ENCODE measurements around the gene SNX33.

DNA sequence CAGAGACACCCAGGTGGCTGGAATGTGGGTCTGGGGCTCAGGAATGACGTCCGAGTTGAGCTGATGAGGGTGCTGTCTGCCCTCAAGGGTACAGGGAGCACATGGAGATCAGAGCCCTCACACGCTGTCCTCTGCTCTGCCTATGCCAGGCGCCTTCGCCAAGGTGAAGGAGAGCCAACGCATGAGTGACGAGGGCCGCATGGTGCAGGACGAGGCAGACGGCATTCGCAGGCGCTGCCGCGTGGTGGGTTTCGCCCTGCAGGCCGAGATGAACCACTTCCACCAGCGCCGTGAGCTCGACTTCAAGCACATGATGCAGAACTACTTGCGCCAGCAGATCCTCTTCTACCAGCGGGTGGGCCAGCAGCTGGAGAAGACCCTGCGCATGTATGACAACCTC lies 9.1 kb downstream of the SNX33 start:
- no peak for TF ChIP-seq CTCF (IDR thresholded peaks at IDR 0.05; ENCODE audit: poor library complexity)
- no peak for TF ChIP-seq EZH2phosphoT487 (IDR thresholded peaks at IDR 0.05; ENCODE audit: low read depth, severe bottlenecking, unreplicated experiment)

Data from hepatocyte (in vitro differentiated cells).